ENCODE measurements around the gene FMN1. TPM values are rescaled to one million over a fixed set of nuclear protein-coding genes. Genes with fewer than 3 reads are reported as not detected.

The FMN1 gene
- total RNA-seq, 1 experiment from 2014 or later: 3.9 TPM

- H3K4me1 ChIP-seq (ENCODE audit: control insufficient read depth, insufficient read depth, low read length): peaks cover 4% of the 10 kb centered on the region; the same call in 1 of the 2 replicates
- in situ Hi-C loops (cut with HindIII; ENCODE audit: low pct_unique_long_range_greater_than_20kb, low sequenced_read_pairs) (no loop called here), intact Hi-C loops (cut with micrococcal nuclease; ENCODE audit: unreplicated experiment) (no loop called here)
- no peaks in the 10 kb centered on the region for H3K9me3 ChIP-seq (ENCODE audit: control insufficient read depth, insufficient read depth, low read depth, low read length)
- no peak for ATAC-seq
- DNase-seq (ENCODE audit: low read depth, low spot score): no peak
- no TSS peak for BruUV-seq (replicated peaks)
- no peak overlapping the region for H3K4me3 ChIP-seq (ENCODE audit: low read depth in 2 of 2, low read length in 2 of 2)
- no peak for TF ChIP-seq SIN3A (IDR thresholded peaks at IDR 0.05; ENCODE audit: borderline replicate concordance, insufficient read depth, low read depth, low read length)
- no peak for TF ChIP-seq TCF7L2 (IDR thresholded peaks at IDR 0.05; ENCODE audit: low read depth, low read length)
- TF ChIP-seq POLR2AphosphoS5 (IDR thresholded peaks at IDR 0.05; ENCODE audit: low read depth, low read length): no peak
- no peak for TF ChIP-seq REST (IDR thresholded peaks at IDR 0.05; ENCODE audit: insufficient read depth in 1 of 2, low read depth in 2 of 2, low read length in 1 of 2)
- ChIA-PET POLR2A (no interaction called here), CTCF (no interaction called here)
- H3K27ac ChIP-seq (ENCODE audit: low read length): no peak overlapping the region
- no peaks in the 10 kb centered on the region for H3K36me3 ChIP-seq (ENCODE audit: control insufficient read depth, insufficient read depth, low read length)
- no peaks in the 10 kb centered on the region for H3K27me3 ChIP-seq (ENCODE audit: control insufficient read depth, insufficient read depth, low read length)
Observed at GRCh38 chr15:32859996-32860395, 334.5 kb downstream of the FMN1 start.

- TF ChIP-seq REST (IDR thresholded peaks at IDR 0.05; ENCODE audit: insufficient read depth in 1 of 2, low read depth in 2 of 2, low read length in 1 of 2) (no peak), TCF7L2 (IDR thresholded peaks at IDR 0.05; ENCODE audit: low read depth, low read length) (no peak), POLR2AphosphoS5 (IDR thresholded peaks at IDR 0.05; ENCODE audit: low read depth, low read length) (no peak), CTCF (IDR thresholded peaks at IDR 0.05) (no peak), SIN3A (IDR thresholded peaks at IDR 0.05; ENCODE audit: borderline replicate concordance, insufficient read depth, low read depth, low read length) (no peak)
- no peak overlapping the region for H3K4me3 ChIP-seq (ENCODE audit: low read depth in 2 of 2, low read length in 2 of 2)
- ChIA-PET CTCF (no interaction called here), POLR2A (no interaction called here)
- no TSS peak for BruUV-seq (replicated peaks)
- H3K27me3 ChIP-seq (ENCODE audit: control insufficient read depth, insufficient read depth, low read length): no peaks in the 10 kb centered on the region
- intact Hi-C loops (cut with micrococcal nuclease; ENCODE audit: unreplicated experiment) (no loop called here), in situ Hi-C loops (cut with HindIII; ENCODE audit: low pct_unique_long_range_greater_than_20kb, low sequenced_read_pairs) (no loop called here)
- no peaks in the 10 kb centered on the region for H3K36me3 ChIP-seq (ENCODE audit: control insufficient read depth, insufficient read depth, low read length)
- H3K4me1 ChIP-seq (ENCODE audit: control insufficient read depth, insufficient read depth, low read length): peaks cover 4% of the 10 kb centered on the region; the same call in 1 of the 2 replicates
- no peaks in the 10 kb centered on the region for H3K9me3 ChIP-seq (ENCODE audit: control insufficient read depth, insufficient read depth, low read depth, low read length)
- H3K27ac ChIP-seq (ENCODE audit: low read length): no peak overlapping the region
- DNase-seq (ENCODE audit: low read depth, low spot score): no peak
- ATAC-seq: no peak
Observed at GRCh38 chr15:32859251-32859650, 335.3 kb downstream of the FMN1 start.
